HG03432 (cell line): Measurements from ENCODE around the gene CCDC152.
"Not testable (repeated sequence)": the region's sequence is repeated elsewhere in the genome, so short reads cannot be mapped to it uniquely, and the experiment has no call there.

Experiments used
- ATAC-seq: cut with Tn5 transposase; IDR thresholded peaks from one replicate; pipeline ENCODE4 v1.9.1; 2021; ENCODE audit warnings: mild to moderate bottlenecking, moderate library complexity; ENCODE audit not compliant: unreplicated experiment

The CCDC152 gene

DNA sequence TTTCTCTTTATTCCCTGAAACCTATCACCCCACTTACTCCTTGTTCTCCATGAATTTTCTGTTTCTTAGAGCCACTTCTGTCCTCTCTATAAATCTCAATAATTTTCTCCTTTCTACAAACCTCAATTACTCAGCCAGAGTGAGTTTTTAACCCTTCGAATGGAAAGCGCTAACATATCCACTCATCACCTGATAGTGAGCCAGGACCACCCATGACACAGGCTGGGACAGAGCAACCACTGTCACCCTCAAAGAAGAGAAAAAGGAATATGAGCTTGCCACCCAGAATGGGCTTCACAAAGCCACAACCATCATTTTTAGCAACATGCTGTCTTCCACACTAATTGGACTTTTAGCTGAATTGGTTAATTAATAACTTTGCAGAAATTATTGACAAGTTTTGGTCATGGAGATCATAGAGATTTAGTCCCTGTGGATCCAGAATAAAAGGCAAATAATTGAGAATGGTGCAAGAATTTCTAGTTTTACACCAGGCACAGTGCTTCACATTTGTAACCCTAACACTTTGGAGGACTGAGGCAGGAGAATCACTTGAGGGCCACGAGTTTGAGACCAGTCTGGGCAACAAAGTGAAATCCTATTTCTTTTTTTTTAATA lies 87.2 kb downstream of the CCDC152 start:
- ATAC-seq, result no peak

DNA sequence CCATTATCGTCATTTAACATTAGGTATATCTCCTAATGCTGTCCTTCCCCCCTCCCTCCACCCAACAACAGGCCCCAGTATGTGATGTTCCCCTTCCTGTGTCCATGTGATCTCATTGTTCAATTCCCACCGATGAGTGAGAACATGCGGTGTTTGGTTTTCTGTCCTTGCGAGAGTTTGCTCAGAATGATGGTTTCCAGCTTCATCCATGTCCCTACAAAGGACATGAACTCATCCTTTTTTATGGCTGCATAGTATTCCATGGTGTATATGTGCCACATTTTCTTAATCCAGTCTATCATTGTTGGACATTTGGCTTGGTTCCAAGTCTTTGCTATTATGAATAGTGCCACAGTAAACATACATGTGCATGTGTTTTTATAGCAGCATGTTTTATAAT lies 87.8 kb downstream of the CCDC152 start:
- ATAC-seq, result not testable (repeated sequence)

DNA sequence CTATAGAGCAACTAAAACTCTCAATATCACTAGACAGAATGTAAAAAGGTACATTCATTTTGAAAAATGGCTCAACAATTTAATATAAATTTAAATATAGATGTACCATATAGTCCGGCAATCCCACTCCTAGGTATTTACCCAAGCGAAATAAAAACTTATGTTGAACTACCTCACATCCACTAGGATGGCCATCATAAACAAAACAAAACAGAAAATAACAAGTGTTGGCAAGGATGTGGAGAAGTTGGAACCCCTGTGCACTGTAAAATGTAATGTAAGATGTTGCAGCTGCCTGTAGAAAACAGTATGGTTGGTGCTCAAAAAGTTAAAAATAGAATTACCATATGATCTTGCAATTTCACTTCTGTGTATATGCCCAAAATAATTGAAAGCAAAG lies 91.9 kb downstream of the CCDC152 start:
- ATAC-seq, result no peak

DNA sequence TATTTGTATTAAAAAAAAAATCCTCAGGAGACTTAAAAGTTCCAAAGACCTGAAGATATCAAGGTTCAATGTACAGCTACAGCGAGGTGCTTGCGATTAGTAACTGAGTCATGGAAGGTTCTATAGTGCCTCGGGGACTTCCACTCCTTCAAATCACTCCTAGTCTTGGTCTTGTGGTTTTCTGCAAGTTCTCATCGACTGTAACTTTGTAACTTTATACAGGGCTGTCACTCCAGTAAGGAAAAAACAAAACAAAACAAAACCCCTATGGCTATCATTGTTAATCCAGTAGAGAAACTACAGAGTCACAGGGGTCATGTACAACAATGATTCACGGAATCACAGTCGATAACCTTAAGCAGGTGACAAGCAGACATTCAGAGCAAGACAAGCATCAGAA lies 94.9 kb downstream of the CCDC152 start:
- ATAC-seq, result no peak
